ENCODE measurements around the gene ANTXR1.

DNA sequence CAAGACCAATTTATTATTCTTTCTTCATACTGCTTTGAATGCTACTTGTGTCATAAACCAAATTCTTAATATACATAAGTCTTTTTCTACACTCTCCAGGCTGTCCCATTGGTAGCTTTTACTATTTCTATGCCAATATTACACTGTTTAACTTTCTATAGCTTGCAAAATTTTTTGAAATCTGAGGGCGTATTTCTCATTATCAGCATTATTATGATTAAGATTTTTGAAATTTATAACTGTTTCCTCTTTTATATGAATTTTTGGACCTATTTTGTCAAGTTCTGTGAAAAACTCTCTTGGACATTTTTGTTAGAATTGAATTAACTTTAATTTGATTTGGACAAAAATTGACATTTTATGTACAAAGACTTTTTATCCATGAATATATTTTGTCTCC, 275.4 kb downstream of the ANTXR1 start:
- TF ChIP-seq POLR2A (IDR thresholded peaks at IDR 0.05; ENCODE audit: low read depth, low read length) (no peak), POLR2AphosphoS5 (IDR thresholded peaks at IDR 0.05; ENCODE audit: low read depth, low read length) (no peak), TAF1 (IDR thresholded peaks at IDR 0.05; ENCODE audit: low read depth, low read length) (no peak)
